Gastroesophageal sphincter (tissue), 4 donors: Measurements from ENCODE around the gene RND1. TPM values are rescaled to one million over a fixed set of nuclear protein-coding genes. Genes with fewer than 3 reads are reported as not detected.

Experiments
- ATAC-seq: fragments of 150-250 bp; one replicate; pipeline ENCODE4 v1.9.1; 2016; ENCODE audit warnings: mild to moderate bottlenecking, moderate library complexity
- H3K27ac ChIP-seq, 4 donors: fragments of 200-600 bp; sonication (generic) in 3 of 4; 1 replicate in 3 of 4; 2 replicates in 1 of 4; pipeline ENCODE4 v1.5.1; 2016 to 2019
- H3K27me3 ChIP-seq: fragments of 200-600 bp; sonication (generic); one replicate; pipeline ENCODE4 v1.5.1; 2019
- H3K36me3 ChIP-seq, 2 donors: fragments of 200-600 bp; sonication (generic); one replicate each; pipeline ENCODE4 v1.5.1; 2019; ENCODE audit warnings: control low read depth in 1 of 2
- H3K4me1 ChIP-seq, 3 donors: fragments of 200-600 bp; sonication (generic); 1 replicate in 2 of 3; 2 replicates in 1 of 3; pipeline ENCODE4 v1.5.1; 2016 to 2019; ENCODE audit warnings: control low read depth in 2 of 3
- H3K4me3 ChIP-seq, 2 donors: fragments of 200-600 bp; sonication (generic); one replicate each; pipeline ENCODE4 v1.5.1; 2019; ENCODE audit warnings: mild to moderate bottlenecking in 1 of 2, moderate library complexity in 1 of 2
- H3K9me3 ChIP-seq, 3 donors: fragments of 200-600 bp; sonication (generic); one replicate each; pipeline ENCODE4 v1.5.1; 2017 to 2019; ENCODE audit warnings: control low read depth in 2 of 3
- EP300 ChIP-seq: sonication (generic); formaldehyde crosslinking; IDR thresholded peaks from one replicate; pipeline ENCODE4 v1.6.1; 2017; ENCODE audit warnings: antibody characterized with exemption, mild to moderate bottlenecking
- POLR2A ChIP-seq, 2 donors: fragments of 450-650 bp; IDR thresholded peaks; one replicate each; pipeline ENCODE4 v1.6.1; 2017; ENCODE audit warnings: antibody characterized with exemption in 2 of 2, mild to moderate bottlenecking in 2 of 2, moderate library complexity in 1 of 2
- POLR2AphosphoS5 ChIP-seq: sonication (generic); formaldehyde crosslinking; IDR thresholded peaks from one replicate; pipeline ENCODE4 v1.6.1; 2017; ENCODE audit warnings: antibody characterized with exemption
- WGBS, 2 donors: methylation state at CpG; one replicate each; pipeline ENCODE4 v1.1.5; 2018; ENCODE audit warnings: low coverage in 1 of 2; 5-methylcytosine and 5-hydroxymethylcytosine counted together
- total RNA-seq, 4 donors: library from RNA; depleted of rRNA; stranded (reverse); fragments of >200 nt; gene quantifications; one replicate each; pipeline ENCODE4 v1.1.0, GENCODE V29; 2016
- TF ChIP-seq, protein P1 (sequence below), 4 experiments: fragments of 200-600 bp in 2 of 4; fragments of 450-650 bp in 2 of 4; sonication (generic) in 1 of 4; IDR thresholded peaks; one replicate each; pipeline ENCODE4 v1.5.1; 2017 to 2019; ENCODE audit warnings: antibody characterized with exemption in 4 of 4, mild to moderate bottlenecking in 2 of 4, moderate library complexity in 2 of 4

RND1 gene
- total RNA-seq, 4 donors from 2014 or later, result 0.19 to 1.9 TPM; not detected in 2

DNA sequence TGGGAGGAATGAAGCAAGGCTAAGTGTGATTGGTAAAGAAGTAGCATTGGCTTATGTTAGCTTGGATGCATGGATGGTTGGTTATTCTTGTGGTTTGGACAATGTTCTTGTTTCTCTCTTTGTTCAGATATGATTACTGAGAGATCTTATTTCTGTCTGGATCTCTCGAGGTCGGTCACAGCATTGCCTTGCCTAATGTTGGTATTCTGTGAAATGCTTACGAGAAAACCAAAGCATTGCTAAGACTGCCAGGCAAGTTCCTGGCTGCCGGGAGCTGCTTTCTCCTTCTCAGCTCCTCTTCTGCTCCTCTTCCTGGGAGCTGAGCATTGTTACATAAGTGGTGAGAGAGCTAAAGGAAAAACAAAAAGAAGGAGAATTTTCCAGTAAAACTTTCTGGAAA lies 7.4 kb upstream of the RND1 start:
- H3K27ac ChIP-seq, result no peak overlapping the region
- TF ChIP-seq POLR2A (IDR thresholded peaks at IDR 0.05) (no peak), EP300 (no peak)
- H3K4me1 ChIP-seq, result no peaks in the 10 kb centered on the region
- no peak for ATAC-seq
- no peaks in the 10 kb centered on the region for H3K36me3 ChIP-seq
- H3K9me3 ChIP-seq, result no peaks in the 10 kb centered on the region
- H3K27me3 ChIP-seq, result no peaks in the 10 kb centered on the region
- no peak overlapping the region for H3K4me3 ChIP-seq
- 59 to 78% methylated on average over 2 to 3 of the region's 4 CpGs for WGBS, 2 donors

DNA sequence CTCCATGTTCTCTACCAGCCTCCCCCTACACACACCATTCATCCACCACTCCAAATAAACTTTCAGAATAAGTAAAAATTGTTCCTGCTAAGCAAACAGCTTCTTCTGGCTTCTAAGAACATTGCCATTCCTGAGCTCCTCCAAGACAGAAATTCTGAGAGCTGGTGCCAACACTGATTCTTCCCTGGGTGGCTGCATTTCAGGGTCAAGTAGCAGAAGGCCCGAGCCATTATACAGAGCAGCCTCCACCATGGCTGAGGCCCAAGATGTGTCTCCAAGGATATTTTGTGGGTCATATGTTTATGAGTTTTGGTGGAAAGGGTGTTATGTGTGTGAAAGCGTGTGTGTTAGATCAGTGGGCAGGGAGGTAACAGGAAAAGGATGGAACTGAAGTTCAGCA lies 3.5 kb upstream of the RND1 start:
- Histone ChIP-seq H3K36me3 (no peaks in the 10 kb centered on the region), H3K27me3 (peaks cover 10% of the 10 kb centered on the region), H3K9me3 (no peaks in the 10 kb centered on the region), H3K4me1 (peaks cover 0 to 15% (median 3%) of the 10 kb centered on the region in 3 donors), H3K27ac (no peak overlapping the region), H3K4me3 (no peak overlapping the region)
- ATAC-seq, result no peak
- WGBS, 2 donors, result 50 to 64% methylated on average over 2 of the region's 2 CpGs
- TF ChIP-seq POLR2AphosphoS5 (no peak), POLR2A (IDR thresholded peaks at IDR 0.05) (no peak), EP300 (no peak)
- TF ChIP-seq, protein P1, sequence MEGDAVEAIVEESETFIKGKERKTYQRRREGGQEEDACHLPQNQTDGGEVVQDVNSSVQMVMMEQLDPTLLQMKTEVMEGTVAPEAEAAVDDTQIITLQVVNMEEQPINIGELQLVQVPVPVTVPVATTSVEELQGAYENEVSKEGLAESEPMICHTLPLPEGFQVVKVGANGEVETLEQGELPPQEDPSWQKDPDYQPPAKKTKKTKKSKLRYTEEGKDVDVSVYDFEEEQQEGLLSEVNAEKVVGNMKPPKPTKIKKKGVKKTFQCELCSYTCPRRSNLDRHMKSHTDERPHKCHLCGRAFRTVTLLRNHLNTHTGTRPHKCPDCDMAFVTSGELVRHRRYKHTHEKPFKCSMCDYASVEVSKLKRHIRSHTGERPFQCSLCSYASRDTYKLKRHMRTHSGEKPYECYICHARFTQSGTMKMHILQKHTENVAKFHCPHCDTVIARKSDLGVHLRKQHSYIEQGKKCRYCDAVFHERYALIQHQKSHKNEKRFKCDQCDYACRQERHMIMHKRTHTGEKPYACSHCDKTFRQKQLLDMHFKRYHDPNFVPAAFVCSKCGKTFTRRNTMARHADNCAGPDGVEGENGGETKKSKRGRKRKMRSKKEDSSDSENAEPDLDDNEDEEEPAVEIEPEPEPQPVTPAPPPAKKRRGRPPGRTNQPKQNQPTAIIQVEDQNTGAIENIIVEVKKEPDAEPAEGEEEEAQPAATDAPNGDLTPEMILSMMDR (IDR thresholded peaks at IDR 0.05), result no peak

DNA sequence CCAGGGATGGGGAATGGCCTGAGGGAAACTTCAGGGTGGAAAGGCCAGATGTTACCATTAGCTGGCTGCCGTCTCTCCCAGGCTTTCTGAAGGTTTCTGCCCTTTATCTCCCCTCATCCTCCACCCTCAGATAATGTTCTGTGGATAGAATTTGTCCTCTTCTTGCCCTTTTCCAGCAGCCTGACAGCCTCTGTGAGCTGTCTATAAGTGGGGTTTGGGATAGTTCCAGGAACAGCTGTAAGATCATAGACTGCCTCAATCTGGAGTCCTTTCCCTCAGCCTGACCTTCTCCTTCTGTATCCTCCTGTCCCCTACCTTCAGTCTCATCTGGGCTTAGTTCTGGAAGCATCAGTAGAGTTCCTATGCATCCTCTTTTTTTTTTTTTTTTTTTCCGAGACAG lies 2.8 kb upstream of the RND1 start:
- ATAC-seq, result no peak
- Histone ChIP-seq H3K36me3 (no peaks in the 10 kb centered on the region), H3K27me3 (peaks cover 17% of the 10 kb centered on the region), H3K4me1 (peaks cover 0 to 15% (median 3%) of the 10 kb centered on the region in 3 donors), H3K27ac (no peak overlapping the region), H3K9me3 (no peaks in the 10 kb centered on the region), H3K4me3 (no peak overlapping the region)
- TF ChIP-seq POLR2AphosphoS5 (no peak), POLR2A (IDR thresholded peaks at IDR 0.05) (no peak), EP300 (no peak)
- TF ChIP-seq, protein P1 (IDR thresholded peaks at IDR 0.05), result no peak
- WGBS, 2 donors, result 94 to 100% methylated on average over 1 to 2 of the region's 2 CpGs

DNA sequence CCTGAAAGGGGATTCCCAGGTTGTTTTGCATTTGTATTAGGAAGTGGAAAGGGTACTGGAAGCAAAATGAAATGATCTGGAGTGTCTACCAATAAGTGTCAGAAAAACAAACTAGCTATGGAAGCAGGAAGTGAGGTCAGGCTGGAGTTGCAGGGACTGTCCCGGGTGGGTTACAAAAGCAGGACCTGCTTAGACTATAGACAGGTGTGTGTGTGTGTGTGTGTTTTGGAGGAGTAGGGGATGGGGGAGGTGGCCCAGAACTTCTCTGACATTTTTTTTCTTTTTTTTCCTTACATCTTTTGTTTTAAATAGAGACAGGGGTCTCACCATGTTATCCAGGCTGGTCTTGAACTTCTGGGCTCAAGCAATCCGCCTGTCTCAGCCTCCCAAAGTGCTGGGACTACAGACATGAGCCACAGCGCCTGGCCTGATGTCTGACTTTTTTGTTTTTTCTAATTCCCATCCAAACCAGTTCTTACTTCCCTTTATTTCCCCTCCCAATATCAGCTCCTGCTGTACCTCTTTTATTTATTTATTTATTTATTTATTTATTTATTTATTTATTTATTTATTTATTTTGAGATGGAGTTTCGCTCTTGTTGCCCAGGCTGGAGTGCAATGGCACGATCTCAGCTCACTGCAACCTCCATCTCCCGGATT lies 512 bp upstream of the RND1 start:
- TF ChIP-seq, protein P1 (IDR thresholded peaks at IDR 0.05), result no peak
- TF ChIP-seq POLR2AphosphoS5 (no peak), POLR2A (IDR thresholded peaks at IDR 0.05) (no peak), EP300 (no peak)
- peak overlapping the region in 2 of 4 donors; percentile 51 to 59 for H3K27ac ChIP-seq
- WGBS, 2 donors, result 52 to 75% methylated on average over 3 to 5 of the region's 6 CpGs
- peaks cover 34% of the 10 kb centered on the region for H3K27me3 ChIP-seq
- no peaks in the 10 kb centered on the region for H3K9me3 ChIP-seq
- H3K36me3 ChIP-seq, result peaks cover 0 to 5% of the 10 kb centered on the region in 2 donors
- peak; percentile 23 for ATAC-seq
- H3K4me1 ChIP-seq, result peaks cover 0 to 15% (median 3%) of the 10 kb centered on the region in 3 donors
- peak overlapping the region; percentile 39 to 65 for H3K4me3 ChIP-seq

DNA sequence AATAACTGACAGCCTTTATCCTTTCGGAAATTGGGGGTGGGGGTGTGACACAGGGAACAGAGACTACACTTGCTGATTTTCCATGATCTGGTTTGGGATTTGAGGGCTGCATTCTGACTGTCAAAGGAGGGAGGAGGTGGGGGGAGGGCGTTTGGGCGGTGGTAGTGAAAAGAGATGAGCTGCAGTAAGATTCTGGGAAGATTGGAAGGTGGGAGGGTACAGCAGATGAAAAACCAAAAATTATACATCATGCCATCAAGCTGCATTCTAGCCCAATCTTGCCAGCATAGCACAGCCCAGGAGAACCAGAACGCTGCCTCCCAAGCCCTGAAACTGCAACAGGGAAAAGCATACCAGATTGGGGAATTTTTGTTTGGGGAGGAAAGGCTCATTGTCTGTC lies 2.4 kb downstream of the RND1 start:
- Histone ChIP-seq H3K9me3 (no peaks in the 10 kb centered on the region), H3K27me3 (peaks cover 34% of the 10 kb centered on the region), H3K36me3 (peaks cover 0 to 6% of the 10 kb centered on the region in 2 donors), H3K4me3 (no peak overlapping the region), H3K27ac (no peak overlapping the region), H3K4me1 (peaks cover 0 to 15% (median 3%) of the 10 kb centered on the region in 3 donors)
- TF ChIP-seq POLR2A (IDR thresholded peaks at IDR 0.05) (no peak), POLR2AphosphoS5 (no peak), EP300 (no peak)
- TF ChIP-seq, protein P1 (IDR thresholded peaks at IDR 0.05), result no peak
- ATAC-seq, result no peak
- 50 to 52% methylated on average over 1 to 4 of the region's 4 CpGs for WGBS, 2 donors
